GM19328 (cell line): ENCODE data around the gene MORN4.
A peak's percentile ranks its signal among the peaks of the same experiment; 100 is the strongest.
"Not testable (repeated sequence)": the region's sequence is repeated elsewhere in the genome, so short reads cannot be mapped to it uniquely, and the experiment has no call there.

Source experiments
- ATAC-seq: cut with Tn5 transposase; IDR thresholded peaks from one replicate; pipeline ENCODE4 v1.9.1; 2021; ENCODE audit warnings: mild to moderate bottlenecking, moderate library complexity; ENCODE audit not compliant: unreplicated experiment

The MORN4 gene

DNA sequence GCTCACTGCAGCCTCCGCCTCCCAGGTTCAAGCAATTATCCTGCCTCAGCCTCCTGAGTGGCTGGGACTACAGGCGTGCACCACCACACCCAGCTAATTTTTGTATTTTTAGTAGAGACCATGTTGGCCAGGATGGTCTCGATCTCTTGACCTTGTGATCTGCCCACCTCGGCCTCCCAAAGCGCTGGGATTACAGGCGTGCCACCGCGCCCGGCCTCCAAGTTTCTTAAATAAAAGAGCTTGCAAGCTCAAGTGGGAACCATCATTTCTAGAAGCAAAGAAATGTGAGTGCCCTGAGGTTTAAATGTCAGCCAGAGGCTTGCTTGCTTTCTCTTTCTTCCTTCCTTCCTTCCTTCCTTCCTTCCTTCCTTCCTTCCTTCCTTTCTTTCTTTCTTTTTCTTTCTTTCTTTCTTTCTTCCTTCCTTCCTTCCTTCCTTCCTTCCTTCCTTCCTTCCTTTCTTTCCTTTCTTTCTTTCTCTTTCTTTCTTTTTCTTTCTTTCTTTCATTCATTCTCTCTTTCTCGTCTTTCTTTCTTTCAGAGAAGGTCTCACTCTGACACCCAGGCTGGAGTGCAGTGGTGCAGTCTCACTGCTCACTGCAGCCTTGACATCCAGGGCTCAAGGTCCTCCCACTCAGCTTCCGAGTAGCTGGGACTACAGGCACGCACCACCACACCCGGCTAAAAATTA lies 9.3 kb upstream of the MORN4 start:
- not testable (repeated sequence) for ATAC-seq

DNA sequence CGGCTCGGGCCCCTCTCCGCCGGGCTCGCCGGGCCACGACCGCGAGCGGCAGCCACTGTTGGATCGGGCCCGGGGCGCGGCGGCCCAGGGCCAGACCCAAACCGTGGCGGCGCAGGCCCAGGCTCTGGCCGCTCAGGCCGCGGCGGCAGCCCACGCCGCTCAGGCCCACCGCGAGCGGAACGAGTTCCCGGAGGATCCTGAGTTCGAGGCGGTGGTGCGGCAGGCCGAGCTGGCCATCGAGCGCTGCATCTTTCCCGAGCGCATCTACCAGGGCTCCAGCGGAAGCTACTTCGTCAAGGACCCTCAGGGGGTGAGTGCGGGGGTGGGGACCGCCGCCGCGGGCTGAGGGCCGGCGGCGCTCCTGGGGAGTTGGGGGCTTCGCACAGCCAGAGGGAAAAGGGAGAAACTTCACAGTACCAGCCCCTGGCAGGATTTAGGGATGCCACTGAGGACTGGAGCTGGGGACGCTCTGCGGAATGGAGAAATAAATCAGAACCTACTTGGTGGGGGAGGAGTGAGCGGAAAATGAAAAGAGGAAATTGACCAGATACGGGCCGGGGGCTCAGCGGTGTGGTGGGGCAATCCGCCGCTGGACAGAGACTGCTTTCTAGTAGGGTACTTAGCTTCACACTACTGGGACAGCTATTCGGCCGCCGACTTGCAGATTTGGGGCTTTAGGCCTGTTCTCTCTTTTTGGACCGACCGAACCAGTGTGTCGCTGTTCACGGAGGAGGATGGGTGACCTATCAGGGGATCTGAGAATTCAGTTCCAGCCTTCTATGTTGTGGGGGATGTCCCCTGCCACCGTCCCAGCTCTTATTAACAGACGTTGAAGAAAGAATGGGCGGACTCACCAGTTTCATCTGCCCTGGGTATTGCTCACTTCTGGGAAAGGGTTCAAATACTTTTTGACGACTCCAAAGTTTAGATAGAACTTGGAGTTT lies 7.8 kb upstream of the MORN4 start:
- peak; percentile 34 for ATAC-seq

DNA sequence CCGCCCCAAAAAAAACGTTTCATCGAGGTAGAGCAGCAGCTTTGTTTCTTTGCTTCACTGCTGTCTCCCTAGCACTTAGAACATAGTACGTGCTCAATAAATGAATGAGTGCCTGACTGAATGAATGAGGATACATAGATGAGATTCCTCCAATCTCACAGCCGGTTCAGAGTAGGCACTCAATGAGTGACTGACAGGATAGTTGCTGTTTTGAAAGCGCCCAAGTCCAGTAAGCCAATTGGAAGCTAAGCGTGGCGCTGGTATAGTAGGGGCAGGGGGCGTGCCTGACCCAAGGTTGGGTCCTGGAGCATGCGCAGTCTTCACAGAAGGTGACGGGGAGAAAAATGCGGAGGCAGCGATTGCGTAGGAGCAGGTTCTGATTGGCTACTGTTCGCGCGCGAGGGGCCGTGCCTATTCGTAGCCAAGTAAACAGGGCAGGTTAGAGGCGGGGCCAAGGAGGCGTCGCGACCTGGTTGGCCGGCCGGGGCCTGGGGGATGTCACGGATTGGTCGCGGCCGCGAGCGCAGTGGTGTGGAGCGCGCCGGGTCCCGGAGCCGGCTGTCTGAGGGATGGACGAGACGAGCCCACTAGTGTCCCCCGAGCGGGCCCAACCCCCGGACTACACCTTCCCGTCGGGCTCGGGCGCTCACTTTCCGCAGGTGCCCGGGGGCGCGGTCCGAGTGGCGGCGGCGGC lies 7.0 kb upstream of the MORN4 start, which contains the start of gene PI4K2A:
PI4K2A (plus strand) TSS at position 498 of the 694 bp plus-strand sequence; CDS start at position 570, 72 bp downstream.
- ATAC-seq = peak; percentile 99

DNA sequence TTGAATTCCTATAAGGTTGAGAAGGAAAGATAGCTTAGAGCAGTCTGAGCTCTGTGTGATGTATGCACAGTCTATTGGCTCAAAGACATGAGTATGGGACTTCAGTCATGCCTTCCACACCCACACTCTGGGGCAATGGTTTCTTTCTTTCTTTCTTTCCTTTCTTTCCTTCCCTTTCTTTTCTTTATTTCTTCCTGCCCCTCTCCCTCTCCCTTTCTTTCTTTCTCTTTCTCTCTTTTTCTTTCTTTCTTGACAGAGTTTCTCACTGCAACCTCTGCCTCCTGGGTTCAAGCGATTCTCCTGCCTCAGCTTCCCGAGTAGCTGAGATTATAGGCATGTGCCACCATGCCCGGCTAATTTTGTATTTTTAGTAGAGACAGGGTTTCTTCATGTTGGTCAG lies 5.8 kb upstream of the MORN4 start:
- not testable (repeated sequence) for ATAC-seq

DNA sequence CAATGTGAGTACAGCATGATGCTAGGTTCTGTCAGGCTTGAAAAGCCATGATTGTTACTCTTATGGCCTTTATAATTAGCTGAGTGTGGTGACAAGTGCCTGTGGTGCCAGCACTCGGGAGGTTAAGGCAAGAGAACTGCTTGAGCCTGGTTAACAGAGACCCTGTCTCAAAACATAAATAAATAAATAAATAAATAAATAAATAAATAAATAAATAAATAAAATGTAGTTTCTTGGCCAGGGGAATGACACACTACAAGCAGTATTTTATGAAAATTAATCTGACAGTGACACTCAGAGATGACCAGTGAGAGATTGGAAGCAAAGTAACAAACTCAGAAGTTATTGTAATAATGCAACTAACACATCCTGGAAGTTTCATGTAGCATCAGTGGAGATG lies 2.3 kb upstream of the MORN4 start:
- ATAC-seq = no peak

DNA sequence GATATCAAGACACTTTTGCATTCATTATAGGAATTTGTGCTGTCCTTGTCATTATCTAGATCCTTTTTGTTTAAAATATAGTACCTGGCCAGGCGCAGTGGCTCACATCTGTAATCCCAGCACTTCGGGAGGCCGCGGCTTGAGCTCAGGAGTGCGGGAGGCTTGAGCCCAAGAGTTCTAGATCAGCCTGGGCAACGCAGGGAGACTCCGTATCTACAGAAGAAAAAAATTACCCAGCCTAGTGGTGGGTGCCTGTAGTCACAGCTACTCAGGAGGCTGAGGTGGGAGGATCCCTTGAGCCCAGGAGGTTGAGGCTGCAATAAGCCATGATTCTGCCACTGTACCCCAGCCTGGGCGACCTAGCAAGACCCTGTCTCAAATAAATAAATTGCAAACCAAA lies 621 bp upstream of the MORN4 start:
- ATAC-seq = no peak

DNA sequence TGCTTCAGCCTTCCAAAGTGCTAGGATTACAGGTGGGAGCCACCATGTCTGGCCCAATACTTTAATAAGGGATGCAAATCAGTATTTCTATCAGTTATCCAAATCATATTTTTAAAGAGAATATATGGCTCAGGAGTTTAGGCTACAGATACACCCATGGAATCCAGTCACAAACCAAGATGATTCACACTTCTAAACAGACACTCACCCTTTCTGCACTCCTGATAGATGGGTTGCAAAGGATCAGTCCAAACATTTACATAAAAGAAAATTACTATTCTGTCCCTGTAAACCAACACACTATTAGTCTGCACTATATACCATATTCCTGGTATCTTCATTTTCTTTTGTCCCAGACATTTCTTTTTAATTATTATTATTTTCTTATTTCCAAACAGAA lies 2.2 kb downstream of the MORN4 start:
- ATAC-seq = no peak

DNA sequence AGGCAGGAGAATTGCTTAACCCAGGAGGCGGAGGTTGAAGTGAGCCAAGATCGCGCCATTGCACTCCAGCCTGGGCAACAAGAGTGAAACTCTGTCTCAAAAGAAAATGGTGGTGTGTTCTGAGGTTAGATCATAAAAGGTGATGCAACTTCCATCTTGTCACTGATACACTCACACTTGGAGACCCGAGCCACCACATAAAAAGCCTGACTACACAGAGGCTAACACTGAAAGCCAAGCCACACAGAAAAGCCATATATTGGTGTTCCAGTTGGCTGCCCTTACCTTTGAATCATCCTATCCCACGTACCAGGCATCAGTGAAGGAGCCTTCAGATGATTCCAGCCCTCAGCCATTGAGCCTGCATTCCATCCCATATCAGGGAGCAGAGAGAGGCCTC lies 4.0 kb downstream of the MORN4 start:
- no peak for ATAC-seq

DNA sequence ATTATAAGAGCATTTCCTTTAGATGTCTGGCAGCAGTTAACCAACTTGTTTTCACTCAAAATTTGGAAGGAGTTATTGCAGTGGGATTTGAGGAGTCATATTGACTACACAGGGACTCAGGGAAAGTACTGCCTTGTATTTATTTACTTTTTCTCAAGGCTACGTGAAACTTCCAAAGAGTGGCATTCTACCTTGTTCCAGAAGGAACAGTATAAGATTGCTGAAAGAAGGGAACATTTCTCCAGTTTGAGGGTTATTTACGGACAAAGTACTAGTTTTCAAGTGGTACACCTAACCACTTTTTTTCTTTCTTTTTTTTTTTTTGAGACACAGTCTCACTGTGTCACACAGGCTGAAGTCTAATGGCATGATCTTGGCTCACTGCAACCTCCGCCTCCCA lies 5.1 kb downstream of the MORN4 start:
- no peak for ATAC-seq

DNA sequence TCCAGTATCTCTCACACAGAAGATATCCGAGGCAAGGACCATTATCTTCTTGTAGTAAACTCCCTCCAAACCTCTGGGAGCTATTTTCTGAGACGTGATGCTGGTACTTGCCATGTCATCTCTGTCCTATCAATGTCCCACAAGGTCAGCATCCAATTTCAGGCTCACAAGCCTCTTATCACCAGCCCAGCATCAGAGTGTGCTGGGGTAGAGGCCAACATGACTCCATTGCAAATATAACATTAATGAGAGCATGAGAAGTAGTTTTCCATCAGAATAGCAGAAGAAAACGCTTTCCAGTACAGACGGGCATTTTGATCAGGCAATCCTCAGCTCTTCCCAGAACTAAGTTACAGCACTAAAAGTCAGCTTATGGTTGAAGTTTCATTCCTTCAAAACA lies 5.6 kb downstream of the MORN4 start:
- no peak for ATAC-seq

DNA sequence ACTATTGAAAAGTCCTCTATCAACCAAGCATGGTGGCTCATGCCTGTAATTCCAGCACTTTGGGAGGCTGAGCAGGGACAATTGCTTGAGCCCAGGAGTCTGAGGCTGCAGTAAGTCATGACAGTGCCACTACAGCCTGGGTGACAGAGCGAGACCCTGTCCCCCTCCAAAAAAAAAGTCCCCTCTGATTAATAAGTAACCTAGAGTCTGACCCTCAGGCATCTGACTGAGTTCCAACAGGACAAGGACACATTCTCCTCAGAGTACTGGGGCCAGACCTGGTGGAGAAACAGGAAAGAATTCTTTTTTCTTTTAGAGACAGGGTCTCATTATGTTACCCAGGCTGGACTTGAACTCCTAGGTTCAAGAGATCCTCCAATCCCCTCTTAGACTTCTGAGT lies 10.0 kb downstream of the MORN4 start:
- no peak for ATAC-seq

DNA sequence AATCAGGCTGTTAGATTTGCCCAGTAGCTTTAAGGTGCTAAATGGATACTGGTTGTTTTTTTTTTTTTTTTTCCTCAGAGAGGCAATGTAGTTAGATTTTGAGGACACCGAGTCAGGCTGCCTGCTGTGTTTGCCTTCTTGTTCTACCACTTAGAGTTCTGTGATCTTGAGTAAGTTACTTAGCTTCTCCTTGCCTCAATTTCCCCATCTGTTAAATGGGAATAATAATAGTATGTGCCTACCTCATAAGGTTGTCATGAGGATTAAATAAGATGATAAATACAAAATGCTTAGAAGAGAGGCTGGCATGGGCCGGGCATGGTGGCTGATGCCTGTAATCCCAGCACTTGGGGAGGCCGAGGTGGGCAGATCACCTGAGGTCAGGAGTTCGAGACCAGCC lies 14.6 kb downstream of the MORN4 start:
- ATAC-seq = no peak

DNA sequence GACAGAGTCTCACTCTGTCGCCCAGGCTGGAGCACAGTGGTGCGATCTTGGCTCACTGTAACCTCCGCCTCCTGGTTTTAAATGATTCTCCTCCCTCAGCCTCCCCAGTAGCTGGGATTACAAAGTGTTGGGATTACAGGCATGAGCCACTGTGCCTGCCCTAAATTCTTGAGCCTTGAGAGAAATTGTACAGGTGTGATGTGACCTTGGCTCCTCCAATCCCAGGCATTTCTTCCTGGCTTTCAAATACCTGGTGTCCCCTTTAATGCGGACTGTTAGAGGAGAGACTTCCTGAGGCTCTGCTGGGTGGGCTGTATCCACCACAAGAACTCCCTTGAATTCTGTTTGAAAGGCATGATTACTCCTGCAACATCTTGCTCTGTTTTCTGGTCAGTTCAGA lies 15.0 kb downstream of the MORN4 start:
- ATAC-seq = no peak

DNA sequence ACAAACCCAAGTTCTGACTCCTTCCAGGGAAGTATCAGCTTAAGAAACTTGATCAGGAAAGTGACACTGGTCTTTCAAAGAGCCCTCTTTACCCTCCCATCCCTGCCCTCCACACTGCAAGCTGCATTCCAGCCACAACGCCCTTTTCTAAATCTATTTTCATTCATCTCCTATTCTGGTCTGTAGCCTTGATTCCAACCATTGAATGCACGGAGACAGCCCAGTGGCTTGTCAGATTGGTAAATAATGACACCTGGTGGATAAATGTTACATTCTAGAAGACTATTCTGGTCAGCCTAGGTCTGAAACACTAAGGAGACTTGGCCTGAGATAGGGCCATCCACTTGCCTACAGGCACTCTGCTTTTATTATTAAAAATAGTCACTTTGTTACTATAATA lies 20.9 kb downstream of the MORN4 start:
- no peak for ATAC-seq

DNA sequence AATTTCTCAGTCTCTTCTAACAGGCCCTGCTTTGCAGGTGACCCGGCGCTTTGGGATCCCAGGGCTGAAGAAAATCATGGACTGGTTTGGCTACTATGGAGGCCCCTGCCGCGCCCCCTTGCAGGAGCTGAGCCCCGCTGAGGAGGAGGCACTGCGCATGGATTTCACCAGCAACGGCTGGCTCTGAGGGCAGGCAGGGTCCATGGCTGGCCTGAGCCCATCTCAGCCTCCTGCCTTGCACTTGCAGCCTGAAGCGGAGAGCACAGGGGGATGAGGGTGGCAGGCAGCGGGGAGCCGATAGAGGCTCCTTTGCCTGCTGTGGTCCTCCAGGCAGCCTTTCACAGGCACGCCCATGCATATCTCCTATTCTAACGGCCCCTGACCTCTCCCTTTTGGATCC lies 21.8 kb downstream of the MORN4 start:
- no peak for ATAC-seq

DNA sequence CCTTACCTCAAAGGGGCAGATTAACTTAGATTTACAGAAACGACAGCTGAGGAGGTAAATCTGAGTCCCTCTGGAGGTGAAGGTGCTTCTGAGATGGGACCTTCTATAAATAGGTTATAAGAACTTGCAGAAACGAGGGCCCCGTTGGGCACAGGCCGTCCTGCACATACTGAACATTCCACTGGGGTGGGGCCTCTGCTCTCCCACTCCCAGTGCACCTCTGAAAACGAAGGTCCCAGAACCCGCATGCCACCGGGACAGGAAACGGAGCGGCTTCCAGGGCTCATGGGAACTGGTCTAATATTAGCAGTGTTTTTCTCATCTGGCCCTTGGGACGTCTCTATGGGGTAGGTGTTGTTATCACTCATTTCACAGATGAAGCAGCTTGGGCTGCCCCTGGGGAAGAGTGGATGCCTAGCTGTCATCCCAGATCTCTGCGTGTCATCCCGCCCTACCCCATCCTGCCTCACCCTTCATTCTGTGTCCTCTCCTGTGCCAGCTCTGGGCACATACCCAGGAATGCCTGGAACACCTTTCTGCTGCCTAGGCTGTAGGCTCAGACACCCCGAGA lies 24.2 kb downstream of the MORN4 start:
- no peak for ATAC-seq

DNA sequence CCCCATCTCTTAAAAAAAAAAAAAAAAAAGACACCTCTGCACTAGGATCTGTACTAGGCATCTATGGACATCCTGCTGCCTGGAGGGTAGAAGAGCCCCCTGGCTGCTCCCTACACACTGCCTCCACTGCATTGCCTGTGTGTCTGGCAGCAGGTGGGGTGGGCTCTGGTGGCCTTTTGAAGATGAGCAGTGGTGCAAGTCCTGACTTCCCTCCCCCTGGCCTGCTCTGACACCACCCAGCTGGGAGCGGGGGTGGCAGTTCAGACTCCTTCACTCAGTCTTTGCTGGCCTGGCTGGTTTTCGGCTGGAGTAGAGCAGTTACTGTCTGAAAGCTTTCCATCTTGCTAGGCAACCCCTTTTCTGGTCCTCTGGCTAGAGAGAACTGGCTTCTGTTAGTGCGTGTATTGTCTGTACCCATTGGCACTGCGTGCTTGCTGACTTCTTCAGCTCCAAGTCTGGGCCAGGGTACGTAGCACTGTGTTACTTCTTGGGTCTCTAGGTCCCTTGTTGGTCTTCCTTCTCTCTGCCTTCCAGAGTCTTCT lies 26.1 kb downstream of the MORN4 start:
- no peak for ATAC-seq

DNA sequence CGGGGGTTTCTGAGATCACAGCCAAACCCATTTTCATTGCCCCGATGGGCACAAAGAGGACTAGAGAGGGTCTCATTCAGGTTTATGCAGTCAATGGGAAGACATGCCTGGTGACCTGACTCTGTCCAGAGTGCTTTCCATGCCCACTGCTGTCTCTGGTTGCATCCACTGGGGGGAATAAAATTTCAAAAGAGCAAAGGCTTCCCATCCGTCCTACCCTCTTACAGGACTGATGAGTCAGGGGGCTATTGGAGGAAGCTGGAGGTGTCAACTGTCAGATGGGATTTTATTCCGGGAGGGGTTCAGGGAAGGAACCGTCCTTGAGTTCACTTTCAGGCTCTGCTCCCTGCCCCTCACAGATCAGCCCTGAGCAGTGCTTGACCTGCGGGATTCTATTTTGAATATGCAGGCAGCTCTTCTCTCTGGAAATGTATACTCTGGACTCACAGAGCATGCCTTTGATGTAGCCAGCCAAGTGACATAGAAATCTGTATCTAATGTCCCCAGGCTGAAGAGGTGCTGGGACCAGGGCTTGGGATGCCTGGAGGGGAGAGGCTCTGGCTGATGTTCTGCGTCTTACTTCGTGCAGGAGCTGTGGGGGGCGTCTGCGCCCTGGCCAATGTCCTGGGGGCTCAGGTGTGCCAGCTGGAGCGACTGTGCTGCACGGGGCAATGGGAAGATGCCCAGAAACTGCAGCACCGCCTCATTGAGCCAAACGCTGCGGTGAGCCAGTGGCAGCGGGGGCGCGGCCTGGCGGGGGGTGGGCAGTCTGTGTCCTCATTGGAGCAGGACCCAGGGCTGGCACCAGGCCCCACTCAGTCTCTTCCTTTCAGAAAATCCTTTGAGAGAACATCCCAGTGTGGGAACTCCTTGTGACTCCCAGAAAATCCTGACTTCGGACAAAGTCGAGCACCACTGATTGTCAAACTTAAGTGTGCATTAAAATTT lies 31.8 kb downstream of the MORN4 start:
- no peak for ATAC-seq

DNA sequence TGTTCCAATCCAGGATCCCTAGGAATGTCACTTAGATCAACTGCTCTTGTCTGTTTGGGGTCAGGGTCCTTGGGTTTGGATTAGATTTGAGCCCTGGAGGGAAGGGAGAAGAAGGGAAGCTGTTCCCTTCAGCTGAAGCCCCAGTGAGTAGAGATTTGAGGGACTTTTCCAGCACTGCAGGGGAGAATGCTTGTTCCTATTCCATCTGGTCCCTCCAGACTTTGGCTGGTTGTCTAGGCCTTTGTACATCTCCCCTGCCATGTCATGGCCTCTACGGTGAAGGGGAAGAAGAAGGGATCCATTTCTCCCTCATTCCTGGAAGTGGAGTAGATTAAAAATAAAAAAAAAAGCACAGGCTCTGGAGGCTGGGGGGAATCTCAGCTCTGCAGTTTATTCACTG lies 32.7 kb downstream of the MORN4 start:
- no peak for ATAC-seq

DNA sequence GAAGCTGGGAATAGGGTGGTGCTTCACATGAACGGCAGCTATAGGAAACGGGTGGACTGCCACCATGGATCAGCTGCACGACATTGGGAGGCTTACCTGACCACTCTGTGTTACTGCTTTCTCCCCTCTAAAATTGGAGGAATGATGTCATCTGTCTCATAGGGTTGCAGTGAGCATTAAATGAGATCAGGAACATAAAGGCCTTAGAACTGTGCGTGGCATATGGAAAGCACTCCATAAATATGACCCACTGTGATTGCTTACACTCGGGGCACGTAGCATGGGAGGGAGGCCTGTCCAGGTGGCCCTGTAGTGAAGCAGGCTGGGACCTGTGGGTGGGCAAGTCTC lies 34.1 kb downstream of the MORN4 start:
- no peak for ATAC-seq
